Panc1 (cell line): Measurements from ENCODE around the gene POLR1E.

Experiments used
- POLR2AphosphoS5 ChIP-seq: IDR thresholded peaks from 2 replicates; pipeline ENCODE4 v1.6.1; 2012; ENCODE audit warnings: mild to moderate bottlenecking, low read depth, low read length, moderate library complexity
- SIN3A ChIP-seq: IDR thresholded peaks from 2 replicates; pipeline ENCODE4 v1.6.1; 2012; ENCODE audit warnings: low read depth, mild to moderate bottlenecking, low read length, moderate library complexity, borderline replicate concordance; ENCODE audit not compliant: insufficient read depth
- TCF7L2 ChIP-seq: IDR thresholded peaks from 2 replicates; pipeline ENCODE4 v1.6.1; 2011; ENCODE audit warnings: mild to moderate bottlenecking, low read depth, low read length, inconsistent platforms
- TF ChIP-seq, protein P1 (sequence below), 2 experiments: IDR thresholded peaks; 2 replicates each; pipeline ENCODE4 v1.6.1; 2011 to 2012; ENCODE audit warnings: low read depth in 2 of 2, control low read depth in 1 of 2, low read length in 1 of 2, mild to moderate bottlenecking in 1 of 2, moderate library complexity in 1 of 2; ENCODE audit not compliant: insufficient read depth in 1 of 2
- TF ChIP-seq, protein P2 (sequence below): fragments of 450-650 bp; IDR thresholded peaks from 2 replicates; pipeline ENCODE4 v1.5.1; 2017; ENCODE audit warnings: mild to moderate bottlenecking

DNA sequence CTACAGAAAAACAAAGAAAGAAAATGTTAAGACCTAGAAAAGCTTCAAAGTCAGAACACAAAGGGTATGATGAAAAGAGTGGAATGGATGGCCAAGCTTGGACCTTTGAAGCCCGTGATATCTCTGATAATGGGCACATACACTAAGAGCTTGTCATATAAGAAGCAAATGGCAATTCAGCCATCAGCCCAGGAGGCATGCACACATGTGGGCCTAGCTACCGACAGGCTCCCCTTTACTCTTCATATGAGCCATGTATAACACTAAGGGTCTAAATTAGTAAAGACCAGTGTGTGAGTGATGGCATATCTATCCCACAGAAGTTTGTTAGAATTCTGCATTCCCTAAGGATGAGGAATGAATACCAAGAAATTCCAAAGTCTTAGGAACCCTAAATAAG is 43.2 kb upstream of the POLR1E start:
- TF ChIP-seq, protein P1, sequence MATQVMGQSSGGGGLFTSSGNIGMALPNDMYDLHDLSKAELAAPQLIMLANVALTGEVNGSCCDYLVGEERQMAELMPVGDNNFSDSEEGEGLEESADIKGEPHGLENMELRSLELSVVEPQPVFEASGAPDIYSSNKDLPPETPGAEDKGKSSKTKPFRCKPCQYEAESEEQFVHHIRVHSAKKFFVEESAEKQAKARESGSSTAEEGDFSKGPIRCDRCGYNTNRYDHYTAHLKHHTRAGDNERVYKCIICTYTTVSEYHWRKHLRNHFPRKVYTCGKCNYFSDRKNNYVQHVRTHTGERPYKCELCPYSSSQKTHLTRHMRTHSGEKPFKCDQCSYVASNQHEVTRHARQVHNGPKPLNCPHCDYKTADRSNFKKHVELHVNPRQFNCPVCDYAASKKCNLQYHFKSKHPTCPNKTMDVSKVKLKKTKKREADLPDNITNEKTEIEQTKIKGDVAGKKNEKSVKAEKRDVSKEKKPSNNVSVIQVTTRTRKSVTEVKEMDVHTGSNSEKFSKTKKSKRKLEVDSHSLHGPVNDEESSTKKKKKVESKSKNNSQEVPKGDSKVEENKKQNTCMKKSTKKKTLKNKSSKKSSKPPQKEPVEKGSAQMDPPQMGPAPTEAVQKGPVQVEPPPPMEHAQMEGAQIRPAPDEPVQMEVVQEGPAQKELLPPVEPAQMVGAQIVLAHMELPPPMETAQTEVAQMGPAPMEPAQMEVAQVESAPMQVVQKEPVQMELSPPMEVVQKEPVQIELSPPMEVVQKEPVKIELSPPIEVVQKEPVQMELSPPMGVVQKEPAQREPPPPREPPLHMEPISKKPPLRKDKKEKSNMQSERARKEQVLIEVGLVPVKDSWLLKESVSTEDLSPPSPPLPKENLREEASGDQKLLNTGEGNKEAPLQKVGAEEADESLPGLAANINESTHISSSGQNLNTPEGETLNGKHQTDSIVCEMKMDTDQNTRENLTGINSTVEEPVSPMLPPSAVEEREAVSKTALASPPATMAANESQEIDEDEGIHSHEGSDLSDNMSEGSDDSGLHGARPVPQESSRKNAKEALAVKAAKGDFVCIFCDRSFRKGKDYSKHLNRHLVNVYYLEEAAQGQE (IDR thresholded peaks at IDR 0.05; ENCODE audit: insufficient read depth in 1 of 2, low read depth in 2 of 2, low read length in 1 of 2): no peak
- no peak for TF ChIP-seq POLR2AphosphoS5
- TF ChIP-seq, protein P2, sequence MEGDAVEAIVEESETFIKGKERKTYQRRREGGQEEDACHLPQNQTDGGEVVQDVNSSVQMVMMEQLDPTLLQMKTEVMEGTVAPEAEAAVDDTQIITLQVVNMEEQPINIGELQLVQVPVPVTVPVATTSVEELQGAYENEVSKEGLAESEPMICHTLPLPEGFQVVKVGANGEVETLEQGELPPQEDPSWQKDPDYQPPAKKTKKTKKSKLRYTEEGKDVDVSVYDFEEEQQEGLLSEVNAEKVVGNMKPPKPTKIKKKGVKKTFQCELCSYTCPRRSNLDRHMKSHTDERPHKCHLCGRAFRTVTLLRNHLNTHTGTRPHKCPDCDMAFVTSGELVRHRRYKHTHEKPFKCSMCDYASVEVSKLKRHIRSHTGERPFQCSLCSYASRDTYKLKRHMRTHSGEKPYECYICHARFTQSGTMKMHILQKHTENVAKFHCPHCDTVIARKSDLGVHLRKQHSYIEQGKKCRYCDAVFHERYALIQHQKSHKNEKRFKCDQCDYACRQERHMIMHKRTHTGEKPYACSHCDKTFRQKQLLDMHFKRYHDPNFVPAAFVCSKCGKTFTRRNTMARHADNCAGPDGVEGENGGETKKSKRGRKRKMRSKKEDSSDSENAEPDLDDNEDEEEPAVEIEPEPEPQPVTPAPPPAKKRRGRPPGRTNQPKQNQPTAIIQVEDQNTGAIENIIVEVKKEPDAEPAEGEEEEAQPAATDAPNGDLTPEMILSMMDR: no peak
- TF ChIP-seq SIN3A: no peak
- no peak for TF ChIP-seq TCF7L2
